Prostate gland (tissue), 2 donors: ENCODE results near the gene TPSB2.

Experiments used
- POLR2A ChIP-seq: fragments of 450-650 bp; IDR thresholded peaks from one replicate; pipeline ENCODE4 v1.6.1; 2016; ENCODE audit warnings: antibody characterized with exemption, mild to moderate bottlenecking
- POLR2AphosphoS5 ChIP-seq: sonication (generic); formaldehyde crosslinking; IDR thresholded peaks from one replicate; pipeline ENCODE4 v1.6.1; 2017; ENCODE audit warnings: antibody characterized with exemption
- TF ChIP-seq, protein P1 (sequence below), 4 experiments: fragments of 200-600 bp in 2 of 4; fragments of 450-650 bp in 2 of 4; sonication (generic) in 2 of 4; IDR thresholded peaks; 1 replicate in 3 of 4; 2 replicates in 1 of 4; pipeline ENCODE4 v1.5.1; 2016 to 2019; ENCODE audit warnings: antibody characterized with exemption in 4 of 4, mild to moderate bottlenecking in 2 of 4, moderate library complexity in 2 of 4

- TF ChIP-seq POLR2A: no peak
- TF ChIP-seq, protein P1, sequence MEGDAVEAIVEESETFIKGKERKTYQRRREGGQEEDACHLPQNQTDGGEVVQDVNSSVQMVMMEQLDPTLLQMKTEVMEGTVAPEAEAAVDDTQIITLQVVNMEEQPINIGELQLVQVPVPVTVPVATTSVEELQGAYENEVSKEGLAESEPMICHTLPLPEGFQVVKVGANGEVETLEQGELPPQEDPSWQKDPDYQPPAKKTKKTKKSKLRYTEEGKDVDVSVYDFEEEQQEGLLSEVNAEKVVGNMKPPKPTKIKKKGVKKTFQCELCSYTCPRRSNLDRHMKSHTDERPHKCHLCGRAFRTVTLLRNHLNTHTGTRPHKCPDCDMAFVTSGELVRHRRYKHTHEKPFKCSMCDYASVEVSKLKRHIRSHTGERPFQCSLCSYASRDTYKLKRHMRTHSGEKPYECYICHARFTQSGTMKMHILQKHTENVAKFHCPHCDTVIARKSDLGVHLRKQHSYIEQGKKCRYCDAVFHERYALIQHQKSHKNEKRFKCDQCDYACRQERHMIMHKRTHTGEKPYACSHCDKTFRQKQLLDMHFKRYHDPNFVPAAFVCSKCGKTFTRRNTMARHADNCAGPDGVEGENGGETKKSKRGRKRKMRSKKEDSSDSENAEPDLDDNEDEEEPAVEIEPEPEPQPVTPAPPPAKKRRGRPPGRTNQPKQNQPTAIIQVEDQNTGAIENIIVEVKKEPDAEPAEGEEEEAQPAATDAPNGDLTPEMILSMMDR (IDR thresholded peaks at IDR 0.05): no peak
- no peak for TF ChIP-seq POLR2AphosphoS5
Observed at GRCh38 chr16:1271380-1271723, 41.4 kb upstream of the TPSB2 start.
